Trophoblast cell (in vitro differentiated cells and primary cell): Measurements from ENCODE around the gene FKBP5.

Experiments
- DNase-seq, 2 donors: peaks; one replicate each; pipeline ENCODE4 v3.0.0-alpha.2; 2016
- H2AFZ ChIP-seq: 2 replicates; pipeline ENCODE4 v1.6.1; 2013; ENCODE audit warnings: low read length, moderate library complexity, mild to moderate bottlenecking; ENCODE audit not compliant: insufficient read depth, poor library complexity
- H2AK5ac ChIP-seq: 2 replicates; pipeline ENCODE4 v1.6.1; 2013; ENCODE audit warnings: mild to moderate bottlenecking, low read length
- H2BK120ac ChIP-seq: 2 replicates; pipeline ENCODE4 v1.6.1; 2013; ENCODE audit warnings: low read length, mild to moderate bottlenecking, moderate library complexity; ENCODE audit not compliant: insufficient read depth, poor library complexity
- H2BK12ac ChIP-seq: 2 replicates; pipeline ENCODE4 v1.6.1; 2013; ENCODE audit warnings: mild to moderate bottlenecking, low read length, moderate library complexity
- H2BK5ac ChIP-seq: 2 replicates; pipeline ENCODE4 v1.6.1; 2013; ENCODE audit warnings: low read length, low read depth, moderate library complexity, mild to moderate bottlenecking; ENCODE audit not compliant: poor library complexity
- H3K14ac ChIP-seq: 2 replicates; pipeline ENCODE4 v1.6.1; 2013; ENCODE audit warnings: mild to moderate bottlenecking, low read length
- H3K18ac ChIP-seq: 2 replicates; pipeline ENCODE4 v1.6.1; 2013; ENCODE audit warnings: mild to moderate bottlenecking, low read length
- H3K23ac ChIP-seq: 2 replicates; pipeline ENCODE4 v1.6.1; 2013; ENCODE audit warnings: low read length
- H3K27ac ChIP-seq: 2 replicates; pipeline ENCODE4 v1.5.1; 2013; ENCODE audit warnings: low read depth, mild to moderate bottlenecking, inconsistent platforms, low read length, moderate library complexity
- H3K27me3 ChIP-seq: 2 replicates; pipeline ENCODE4 v1.6.1; 2013; ENCODE audit warnings: inconsistent platforms, mild to moderate bottlenecking, low read length, moderate library complexity; ENCODE audit not compliant: insufficient read depth
- H3K36me3 ChIP-seq, 2 experiments: 1 replicate in 1 of 2; 2 replicates in 1 of 2; pipeline ENCODE4 v1.6.1; 2013; ENCODE audit warnings: low read length in 2 of 2, mild to moderate bottlenecking in 2 of 2, moderate library complexity in 1 of 2; ENCODE audit not compliant: insufficient read depth in 2 of 2, control insufficient read depth in 1 of 2
- H3K4ac ChIP-seq: 2 replicates; pipeline ENCODE4 v1.6.1; 2013; ENCODE audit warnings: low read depth, mild to moderate bottlenecking, low read length, moderate library complexity
- H3K4me1 ChIP-seq, 2 experiments: 1 replicate in 1 of 2; 2 replicates in 1 of 2; pipeline ENCODE4 v1.6.1; 2013; ENCODE audit warnings: low read length in 2 of 2, mild to moderate bottlenecking in 2 of 2, moderate library complexity in 1 of 2; ENCODE audit not compliant: insufficient read depth in 2 of 2, control insufficient read depth in 1 of 2
- H3K4me2 ChIP-seq: 2 replicates; pipeline ENCODE4 v1.6.1; 2013; ENCODE audit warnings: inconsistent platforms, mild to moderate bottlenecking, low read length, moderate library complexity
- H3K4me3 ChIP-seq: 2 replicates; pipeline ENCODE4 v1.5.1; 2013; ENCODE audit warnings: mild to moderate bottlenecking, low read depth, low read length, inconsistent platforms
- H3K79me1 ChIP-seq: one replicate; pipeline ENCODE4 v1.6.1; 2013; ENCODE audit warnings: low read length
- H3K79me2 ChIP-seq: 2 replicates; pipeline ENCODE4 v1.6.1; 2013; ENCODE audit warnings: low read length, mild to moderate bottlenecking; ENCODE audit not compliant: control insufficient read depth, insufficient read depth, poor library complexity
- H3K9ac ChIP-seq: 2 replicates; pipeline ENCODE4 v1.6.1; 2013; ENCODE audit warnings: mild to moderate bottlenecking, low read length
- H3K9me3 ChIP-seq: 2 replicates; pipeline ENCODE4 v1.6.1; 2013; ENCODE audit warnings: low read depth, mild to moderate bottlenecking, control low read depth, inconsistent platforms, low read length; ENCODE audit not compliant: insufficient read depth
- H4K12ac ChIP-seq: 2 replicates; pipeline ENCODE4 v1.6.1; 2013; ENCODE audit warnings: low read depth, mild to moderate bottlenecking, low read length, moderate library complexity
- H4K8ac ChIP-seq: 2 replicates; pipeline ENCODE4 v1.6.1; 2013; ENCODE audit warnings: low read depth, mild to moderate bottlenecking, low read length, moderate library complexity
- H4K91ac ChIP-seq: one replicate; pipeline ENCODE4 v1.6.1; 2013; ENCODE audit warnings: low read depth, mild to moderate bottlenecking, low read length, moderate library complexity
- WGBS: extraction: QIAGEN DNeasy Blood & Tissue Kit; methylation state at CpG from one replicate; pipeline ENCODE4 v1.1.7; 2013; ENCODE audit warnings: missing lambda C conversion rate; ENCODE audit not compliant: insufficient read length, insufficient coverage; ENCODE audit errors: extremely low coverage; 5-methylcytosine and 5-hydroxymethylcytosine counted together

FKBP5 gene

DNA sequence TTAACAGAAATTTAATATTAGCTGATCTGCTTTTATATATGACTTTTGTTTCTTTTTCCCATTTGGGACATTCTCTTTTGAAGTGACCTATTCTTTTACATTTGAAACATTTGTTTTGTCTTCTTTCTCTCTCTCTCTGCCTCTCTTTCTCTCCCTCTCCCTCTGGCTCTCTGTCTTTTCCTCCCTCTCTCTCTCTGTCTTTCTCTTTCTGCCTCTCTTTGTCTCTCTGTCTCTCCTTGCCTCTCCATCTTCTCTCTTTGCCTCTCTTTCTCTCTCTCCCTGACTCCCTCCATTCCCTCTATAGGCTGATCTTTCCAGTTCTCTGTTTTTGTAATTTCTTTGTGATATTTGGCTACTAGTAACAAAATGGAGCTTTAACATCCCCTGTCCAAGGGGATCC is 124.0 kb downstream of the FKBP5 start:
- Histone ChIP-seq H2BK120ac (no peak overlapping the region), H3K36me3 (no peaks in the 10 kb centered on the region), H3K14ac (no peak overlapping the region), H3K4me3 (no peak overlapping the region), H2BK5ac (no peak overlapping the region), H3K4me1 (no peaks in the 10 kb centered on the region), H2AFZ (no peak overlapping the region), H2AK5ac (no peak overlapping the region), H3K27ac (no peak overlapping the region), H3K79me2 (no peaks in the 10 kb centered on the region), H4K12ac (no peak overlapping the region), H3K9ac (no peak overlapping the region), H3K4ac (no peak overlapping the region), H3K27me3 (no peaks in the 10 kb centered on the region), H3K18ac (no peak overlapping the region), H2BK12ac (no peak overlapping the region), H3K9me3 (peaks cover 6% of the 10 kb centered on the region), H3K23ac (no peak overlapping the region), H3K4me2 (no peak overlapping the region), H4K91ac (no peak overlapping the region), H4K8ac (no peak overlapping the region), H3K79me1 (no peaks in the 10 kb centered on the region)
- DNase-seq: no peak

DNA sequence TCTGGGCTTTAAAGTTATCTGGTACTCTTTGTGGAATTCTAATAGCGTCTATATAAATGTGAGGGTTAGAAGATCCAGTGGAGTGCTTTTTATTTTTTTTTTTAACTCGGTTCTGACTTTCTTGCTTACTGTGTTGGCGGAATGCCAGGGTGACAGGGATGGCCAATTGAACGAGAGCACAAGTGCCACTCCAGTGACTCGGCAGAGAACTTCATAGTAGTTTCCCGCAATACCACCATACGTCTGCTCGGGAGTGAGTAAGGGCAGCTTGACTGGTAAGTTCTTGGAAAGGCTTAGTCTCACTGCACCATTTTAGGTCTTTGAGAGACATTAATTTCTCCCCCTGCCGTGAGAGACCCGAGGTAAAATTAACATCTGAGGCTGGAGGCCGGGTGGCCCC is 126.7 kb downstream of the FKBP5 start:
- H3K79me2 ChIP-seq: no peaks in the 10 kb centered on the region

DNA sequence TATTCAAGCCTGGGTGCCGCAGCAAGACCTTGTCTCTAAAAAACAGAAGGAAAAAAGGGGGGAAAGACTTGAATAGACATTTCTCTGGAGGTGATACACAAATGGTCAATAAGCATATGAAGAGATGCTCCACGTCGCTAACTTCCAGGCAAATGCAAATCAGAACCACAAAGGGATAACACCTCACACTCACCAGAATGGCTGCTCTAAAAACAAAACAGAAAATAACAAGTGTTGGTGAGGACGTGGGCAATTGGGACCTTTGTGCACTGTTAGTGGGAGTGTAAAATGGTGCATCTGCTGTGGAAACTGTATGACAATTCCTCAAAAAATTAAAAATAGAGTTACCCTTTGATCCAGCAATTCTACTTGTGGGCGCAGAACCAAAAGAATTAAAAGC is 127.6 kb downstream of the FKBP5 start:
- Histone ChIP-seq H3K4me3 (no peak overlapping the region), H2BK12ac (no peak overlapping the region), H4K91ac (no peak overlapping the region), H2AFZ (no peak overlapping the region), H3K4me1 (no peaks in the 10 kb centered on the region), H3K79me1 (no peaks in the 10 kb centered on the region), H3K4ac (no peak overlapping the region), H2AK5ac (no peak overlapping the region), H2BK120ac (no peak overlapping the region), H3K79me2 (no peaks in the 10 kb centered on the region), H3K27ac (no peak overlapping the region), H3K27me3 (no peaks in the 10 kb centered on the region), H3K18ac (no peak overlapping the region), H3K14ac (no peak overlapping the region), H3K23ac (no peak overlapping the region), H3K36me3 (no peaks in the 10 kb centered on the region), H2BK5ac (no peak overlapping the region), H4K12ac (no peak overlapping the region), H3K9me3 (no peaks in the 10 kb centered on the region), H4K8ac (no peak overlapping the region), H3K4me2 (no peak overlapping the region), H3K9ac (no peak overlapping the region)
- no peak for DNase-seq
- no CpG with 5 or more reads among the region's 5 CpGs for WGBS

More for the DNA sequence above, 126.7 kb downstream of the FKBP5 start:
- H4K8ac ChIP-seq: no peak overlapping the region
- H2BK12ac ChIP-seq: no peak overlapping the region
- peaks cover 6% of the 10 kb centered on the region for H3K9me3 ChIP-seq
- no peaks in the 10 kb centered on the region for H3K27me3 ChIP-seq
- WGBS: no CpG with 5 or more reads among the region's 11 CpGs
- H3K14ac ChIP-seq: no peak overlapping the region
- H3K4me2 ChIP-seq: no peak overlapping the region
- H4K91ac ChIP-seq: no peak overlapping the region
- H3K27ac ChIP-seq: no peak overlapping the region
- H3K18ac ChIP-seq: no peak overlapping the region
- no peak overlapping the region for H2BK5ac ChIP-seq
- no peak overlapping the region for H3K23ac ChIP-seq
- no peaks in the 10 kb centered on the region for H3K36me3 ChIP-seq
- peak; percentile 37 to 62 for DNase-seq
- H2AK5ac ChIP-seq: no peak overlapping the region
- H3K4me3 ChIP-seq: no peak overlapping the region
- H4K12ac ChIP-seq: no peak overlapping the region
- no peak overlapping the region for H3K4ac ChIP-seq
- no peaks in the 10 kb centered on the region for H3K79me1 ChIP-seq
- no peaks in the 10 kb centered on the region for H3K4me1 ChIP-seq
- no peak overlapping the region for H2AFZ ChIP-seq
- no peak overlapping the region for H3K9ac ChIP-seq
- H2BK120ac ChIP-seq: no peak overlapping the region

DNA sequence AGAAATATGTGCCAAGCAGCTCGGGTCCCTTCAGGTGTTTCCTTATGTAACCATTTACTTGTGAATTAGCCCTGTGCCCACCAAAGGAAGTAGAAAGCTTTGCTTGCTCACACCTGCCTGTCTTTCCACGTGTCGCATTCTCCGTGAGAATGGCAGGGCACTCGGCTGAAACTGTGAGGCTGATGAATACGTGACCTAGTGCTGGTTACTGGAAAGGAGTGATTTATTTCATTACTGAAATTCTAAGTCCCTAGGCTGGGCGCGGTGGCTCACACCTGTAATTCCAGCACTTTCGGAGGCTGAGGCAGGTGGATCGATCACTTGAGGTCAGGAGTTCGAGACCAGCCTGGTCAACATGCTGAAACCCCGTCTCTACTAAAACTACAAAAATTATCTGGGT is 130.1 kb downstream of the FKBP5 start:
- DNase-seq: no peak
- no peaks in the 10 kb centered on the region for H3K79me1 ChIP-seq
- no peaks in the 10 kb centered on the region for H3K27me3 ChIP-seq
- no CpG with 5 or more reads among the region's 12 CpGs for WGBS
- H3K9ac ChIP-seq: no peak overlapping the region
- no peak overlapping the region for H3K4me3 ChIP-seq
- H2BK5ac ChIP-seq: no peak overlapping the region
- H2BK120ac ChIP-seq: no peak overlapping the region
- H3K36me3 ChIP-seq: no peaks in the 10 kb centered on the region
- H2BK12ac ChIP-seq: no peak overlapping the region
- no peak overlapping the region for H3K14ac ChIP-seq
- no peak overlapping the region for H4K8ac ChIP-seq
- no peak overlapping the region for H3K18ac ChIP-seq
- no peak overlapping the region for H4K91ac ChIP-seq
- no peaks in the 10 kb centered on the region for H3K9me3 ChIP-seq
- H2AK5ac ChIP-seq: no peak overlapping the region
- no peak overlapping the region for H2AFZ ChIP-seq
- H3K79me2 ChIP-seq: no peaks in the 10 kb centered on the region
- H3K4ac ChIP-seq: no peak overlapping the region
- H3K4me1 ChIP-seq: no peaks in the 10 kb centered on the region
- no peak overlapping the region for H3K4me2 ChIP-seq
- H4K12ac ChIP-seq: no peak overlapping the region
- H3K23ac ChIP-seq: no peak overlapping the region
- no peak overlapping the region for H3K27ac ChIP-seq
